Mesenchymal stem cell (in vitro differentiated cells and primary cell): Measurements from ENCODE around the gene RDM1.

Source experiments
- DNase-seq: peaks from one replicate; pipeline ENCODE4 v3.0.0-alpha.2; 2013
- H2AFZ ChIP-seq: one replicate; pipeline ENCODE4 v1.6.1; 2013; ENCODE audit warnings: low read depth, mild to moderate bottlenecking, control low read depth, inconsistent platforms, low read length, moderate library complexity
- H2AK5ac ChIP-seq: 2 replicates; pipeline ENCODE4 v1.6.1; 2013; ENCODE audit warnings: low read length, moderate library complexity, mild to moderate bottlenecking, inconsistent platforms; ENCODE audit not compliant: severe bottlenecking
- H2BK120ac ChIP-seq: one replicate; pipeline ENCODE4 v1.6.1; 2013; ENCODE audit warnings: low read depth, mild to moderate bottlenecking, inconsistent platforms, low read length, moderate library complexity
- H2BK12ac ChIP-seq, 2 experiments: one replicate each; pipeline ENCODE4 v1.6.1; 2013; ENCODE audit warnings: inconsistent platforms in 2 of 2, low read length in 2 of 2, mild to moderate bottlenecking in 2 of 2, moderate library complexity in 2 of 2, control low read depth in 1 of 2
- H2BK15ac ChIP-seq: one replicate; pipeline ENCODE4 v1.6.1; 2013; ENCODE audit warnings: mild to moderate bottlenecking, low read depth, inconsistent platforms; ENCODE audit not compliant: poor library complexity, severe bottlenecking
- H2BK5ac ChIP-seq: 2 replicates; pipeline ENCODE4 v1.6.1; 2013; ENCODE audit warnings: low read depth, mild to moderate bottlenecking, low read length, control low read depth, inconsistent platforms; ENCODE audit not compliant: poor library complexity, severe bottlenecking
- H3K14ac ChIP-seq, 2 experiments: one replicate each; pipeline ENCODE4 v1.6.1; 2013; ENCODE audit warnings: inconsistent platforms in 2 of 2, low read length in 2 of 2, control low read depth in 1 of 2, mild to moderate bottlenecking in 1 of 2, moderate library complexity in 1 of 2
- H3K18ac ChIP-seq, 2 experiments: one replicate each; pipeline ENCODE4 v1.6.1; 2013; ENCODE audit warnings: inconsistent platforms in 2 of 2, low read length in 2 of 2, control low read depth in 1 of 2, low read depth in 1 of 2, mild to moderate bottlenecking in 1 of 2
- H3K23ac ChIP-seq, 2 experiments: one replicate each; pipeline ENCODE4 v1.6.1; 2013; ENCODE audit warnings: inconsistent platforms in 2 of 2, low read length in 2 of 2, mild to moderate bottlenecking in 2 of 2, moderate library complexity in 2 of 2, control low read depth in 1 of 2
- H3K27ac ChIP-seq: 2 replicates; pipeline ENCODE4 v1.5.1; 2013; ENCODE audit warnings: mild to moderate bottlenecking, moderate library complexity, low read length, control low read depth, inconsistent platforms; ENCODE audit not compliant: poor library complexity, severe bottlenecking
- H3K27me3 ChIP-seq, 2 experiments: 2 replicates each; pipeline versions ENCODE4 v1.6.1 to v1.7.0; 2013; ENCODE audit warnings: low read length in 2 of 2, mild to moderate bottlenecking in 2 of 2, moderate library complexity in 2 of 2, control low read depth in 1 of 2, inconsistent platforms in 1 of 2; ENCODE audit not compliant: control insufficient read depth in 1 of 2, insufficient read depth in 1 of 2
- H3K36me3 ChIP-seq, 2 experiments: 2 replicates each; pipeline versions ENCODE4 v1.6.1 to v1.7.0; 2013; ENCODE audit warnings: low read length in 2 of 2, control low read depth in 1 of 2, inconsistent platforms in 1 of 2, low read depth in 1 of 2, mild to moderate bottlenecking in 1 of 2; ENCODE audit not compliant: insufficient read depth in 2 of 2, control insufficient read depth in 1 of 2
- H3K4ac ChIP-seq, 2 experiments: one replicate each; pipeline ENCODE4 v1.6.1; 2013; ENCODE audit warnings: inconsistent platforms in 2 of 2, low read length in 2 of 2, mild to moderate bottlenecking in 2 of 2, moderate library complexity in 2 of 2, control low read depth in 1 of 2, low read depth in 1 of 2
- H3K4me1 ChIP-seq: 2 replicates; pipeline ENCODE4 v1.6.1; 2013; ENCODE audit warnings: low read depth, low read length, control low read depth; ENCODE audit not compliant: control insufficient read depth, insufficient read depth
- H3K4me2 ChIP-seq: 2 replicates; pipeline ENCODE4 v1.6.1; 2013; ENCODE audit warnings: low read length, mild to moderate bottlenecking, inconsistent platforms; ENCODE audit not compliant: poor library complexity, severe bottlenecking
- H3K4me3 ChIP-seq, 2 experiments: 2 replicates each; pipeline versions ENCODE4 v1.5.1 to v1.7.0; 2013; ENCODE audit warnings: low read length in 2 of 2, mild to moderate bottlenecking in 2 of 2, control low read depth in 1 of 2, low read depth in 1 of 2; ENCODE audit not compliant: insufficient read depth in 1 of 2
- H3K79me1 ChIP-seq: replicated peaks from 2 replicates; pipeline ENCODE4 v1.6.1; 2013; ENCODE audit warnings: mild to moderate bottlenecking, control low read depth, low read length, inconsistent platforms; ENCODE audit not compliant: poor library complexity, severe bottlenecking
- H3K9ac ChIP-seq: 2 replicates; pipeline ENCODE4 v1.7.0; 2013; ENCODE audit warnings: mild to moderate bottlenecking, low read length, moderate library complexity
- H3K9me3 ChIP-seq: 2 replicates; pipeline ENCODE4 v1.7.0; 2013; ENCODE audit warnings: mild to moderate bottlenecking, low read length; ENCODE audit not compliant: control insufficient read depth
- H4K8ac ChIP-seq: one replicate; pipeline ENCODE4 v1.6.1; 2013; ENCODE audit warnings: inconsistent platforms, mild to moderate bottlenecking, low read length, moderate library complexity
- H4K91ac ChIP-seq: one replicate; pipeline ENCODE4 v1.6.1; 2013; ENCODE audit warnings: mild to moderate bottlenecking, low read length, inconsistent platforms
- WGBS: methylation state at CpG from one replicate; pipeline ENCODE4 v1.1.7; 2013; ENCODE audit warnings: mixed read lengths; 5-methylcytosine and 5-hydroxymethylcytosine counted together

The RDM1 gene

GRCh38 chr17:35879773-35880654 lies 50.6 kb downstream of the RDM1 start, which contains the start of gene CCL5:
CCL5 (minus strand) TSS chr17:35880360.
- Histone ChIP-seq H3K27me3 (no peaks in the 10 kb centered on the region), H2BK120ac (no peak within 1 kb of the TSS), H2AK5ac (no peak within 1 kb of the TSS), H3K18ac (no peak within 1 kb of the TSS), H3K27ac (no peak within 1 kb of the TSS), H2AFZ (no peak within 1 kb of the TSS), H2BK15ac (no peak within 1 kb of the TSS), H3K9me3 (no peaks in the 10 kb centered on the region), H4K91ac (no peak within 1 kb of the TSS), H3K4me2 (no peak within 1 kb of the TSS), H2BK12ac (no peak within 1 kb of the TSS), H3K23ac (no peak within 1 kb of the TSS), H3K79me1 (no peaks in the 10 kb centered on the region), H4K8ac (no peak within 1 kb of the TSS), H3K4ac (no peak within 1 kb of the TSS), H3K36me3 (no peaks in the 10 kb centered on the region), H3K14ac (no peak within 1 kb of the TSS), H3K9ac (no peak within 1 kb of the TSS), H2BK5ac (no peak within 1 kb of the TSS), H3K4me3 (no peak within 1 kb of the TSS), H3K4me1 (no peaks in the 10 kb centered on the region)
- DNase-seq: no peak
- WGBS: 86% methylated on average over 11 of the region's 11 CpGs

GRCh38 chr17:35878361-35878760 lies 52.2 kb downstream of the RDM1 start:
- H3K18ac ChIP-seq: no peak overlapping the region
- no peak overlapping the region for H4K8ac ChIP-seq
- H4K91ac ChIP-seq: no peak overlapping the region
- H3K9me3 ChIP-seq: no peaks in the 10 kb centered on the region
- no peak overlapping the region for H2AK5ac ChIP-seq
- H2BK12ac ChIP-seq: no peak overlapping the region
- H3K4me3 ChIP-seq: no peak overlapping the region
- H3K36me3 ChIP-seq: no peaks in the 10 kb centered on the region
- no peak overlapping the region for H2BK5ac ChIP-seq
- no peak overlapping the region for H3K23ac ChIP-seq
- no peaks in the 10 kb centered on the region for H3K79me1 ChIP-seq
- no peak overlapping the region for H3K27ac ChIP-seq
- no peaks in the 10 kb centered on the region for H3K4me1 ChIP-seq
- H3K4me2 ChIP-seq: no peak overlapping the region
- H3K4ac ChIP-seq: no peak overlapping the region
- H3K27me3 ChIP-seq: no peaks in the 10 kb centered on the region
- H2BK15ac ChIP-seq: no peak overlapping the region
- no peak overlapping the region for H3K9ac ChIP-seq
- WGBS: 95% methylated on average over 4 of the region's 4 CpGs
- H3K14ac ChIP-seq: no peak overlapping the region
- no peak for DNase-seq
- H2AFZ ChIP-seq: no peak overlapping the region
- H2BK120ac ChIP-seq: no peak overlapping the region

GRCh38 chr17:35877345-35878029 lies 53.1 kb downstream of the RDM1 start:
- H2AFZ ChIP-seq: no peak overlapping the region
- H4K91ac ChIP-seq: no peak overlapping the region
- H3K4ac ChIP-seq: no peak overlapping the region
- no peak overlapping the region for H4K8ac ChIP-seq
- no peak overlapping the region for H2BK120ac ChIP-seq
- H2AK5ac ChIP-seq: no peak overlapping the region
- no peak overlapping the region for H3K18ac ChIP-seq
- no peak overlapping the region for H3K9ac ChIP-seq
- H3K14ac ChIP-seq: no peak overlapping the region
- H3K4me2 ChIP-seq: no peak overlapping the region
- no peaks in the 10 kb centered on the region for H3K9me3 ChIP-seq
- H3K27ac ChIP-seq: no peak overlapping the region
- no peak overlapping the region for H2BK5ac ChIP-seq
- H3K36me3 ChIP-seq: no peaks in the 10 kb centered on the region
- H3K27me3 ChIP-seq: no peaks in the 10 kb centered on the region
- no peak overlapping the region for H2BK12ac ChIP-seq
- no peak overlapping the region for H2BK15ac ChIP-seq
- H3K4me3 ChIP-seq: no peak overlapping the region
- H3K79me1 ChIP-seq: no peaks in the 10 kb centered on the region
- H3K23ac ChIP-seq: no peak overlapping the region
- no peak for DNase-seq
- no peaks in the 10 kb centered on the region for H3K4me1 ChIP-seq

- H4K8ac ChIP-seq: no peak overlapping the region
- H2BK15ac ChIP-seq: no peak overlapping the region
- no peak overlapping the region for H4K91ac ChIP-seq
- H3K9ac ChIP-seq: no peak overlapping the region
- 73% methylated on average over 3 of the region's 3 CpGs for WGBS
- no peaks in the 10 kb centered on the region for H3K4me1 ChIP-seq
- H2BK12ac ChIP-seq: no peak overlapping the region
- no peak overlapping the region for H2BK120ac ChIP-seq
- no peak overlapping the region for H2AFZ ChIP-seq
- no peak overlapping the region for H3K18ac ChIP-seq
- H3K27me3 ChIP-seq: no peaks in the 10 kb centered on the region
- no peaks in the 10 kb centered on the region for H3K36me3 ChIP-seq
- no peak overlapping the region for H3K14ac ChIP-seq
- H2AK5ac ChIP-seq: no peak overlapping the region
- DNase-seq: no peak
- no peak overlapping the region for H3K4ac ChIP-seq
- no peak overlapping the region for H3K4me3 ChIP-seq
- no peak overlapping the region for H3K4me2 ChIP-seq
- H3K27ac ChIP-seq: no peak overlapping the region
- no peaks in the 10 kb centered on the region for H3K9me3 ChIP-seq
- no peaks in the 10 kb centered on the region for H3K79me1 ChIP-seq
- H2BK5ac ChIP-seq: no peak overlapping the region
- no peak overlapping the region for H3K23ac ChIP-seq
Measured at GRCh38 chr17:35876534-35876933, 54.0 kb downstream of the RDM1 start.
